GM19099 (cell line): ENCODE results near the gene PLEKHG7.

ENCODE experiments used
- POLR2A ChIP-seq: IDR thresholded peaks from 3 replicates; pipeline ENCODE4 v1.6.1; 2011; ENCODE audit warnings: low read depth; ENCODE audit not compliant: insufficient read length; ENCODE audit errors: extremely low read depth

Gene PLEKHG7, protein sequence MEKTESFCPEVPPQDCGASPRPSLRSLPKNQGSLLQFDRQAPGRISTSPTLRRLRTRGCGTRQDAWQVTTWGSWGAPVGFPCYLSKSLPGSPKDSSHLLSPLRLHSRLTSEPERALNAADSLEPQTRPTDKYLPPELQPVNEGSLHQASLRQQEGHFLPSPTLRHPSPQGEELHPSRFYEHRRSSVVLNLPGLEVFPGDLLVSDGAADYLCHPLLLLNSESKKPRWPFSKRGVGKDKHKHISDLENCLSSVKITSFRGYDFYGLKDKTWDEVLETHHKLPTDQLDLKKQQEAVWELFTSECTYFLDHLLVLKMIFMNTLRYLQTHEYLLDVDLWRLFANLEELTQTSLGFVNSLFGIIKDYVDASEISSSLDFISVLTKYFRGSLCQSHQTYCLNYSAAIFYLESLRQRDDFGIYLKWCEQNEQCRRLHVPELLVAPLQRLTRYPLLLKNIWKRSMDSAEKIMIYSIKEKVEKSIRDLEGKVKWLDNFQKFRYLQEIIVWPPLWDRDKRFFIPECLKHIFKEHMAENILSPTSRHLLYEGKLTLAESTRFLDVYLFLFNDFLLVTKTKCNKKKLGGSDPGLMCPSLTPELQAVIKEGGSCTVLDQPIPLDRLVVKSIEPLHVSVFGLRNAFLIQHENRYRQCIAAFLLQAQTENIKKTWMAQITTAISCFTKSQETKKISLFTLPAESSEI

GRCh38 chr12:92702754-92703679 is at the start of gene PLEKHG7:
Gene PLEKHG7, plus strand, starts transcription at chr12:92702989. Its CDS starts 3,643 bp downstream, at chr12:92706632.
- TF ChIP-seq POLR2A, result peak; percentile 53

DNA sequence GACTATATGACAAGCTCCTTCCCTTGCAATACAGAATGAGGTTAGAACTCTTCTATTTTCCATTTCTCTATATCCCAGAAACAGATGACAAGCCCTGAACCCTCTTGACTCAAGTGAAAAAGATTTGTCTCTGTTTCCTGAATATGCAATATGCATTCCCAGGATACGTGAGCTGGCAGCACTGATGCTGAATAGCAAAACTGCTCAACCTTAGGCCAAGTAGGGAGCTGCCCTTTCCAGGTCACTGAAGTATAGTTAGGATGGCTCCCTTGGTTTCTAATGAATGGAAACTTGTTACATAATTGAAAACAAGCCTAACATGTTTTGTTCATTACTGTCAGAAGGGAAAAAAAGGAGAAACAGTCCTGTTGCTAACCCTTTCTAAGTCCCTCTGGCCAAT is 47.9 kb upstream of the PLEKHG7 start:
- no peak for TF ChIP-seq POLR2A

DNA sequence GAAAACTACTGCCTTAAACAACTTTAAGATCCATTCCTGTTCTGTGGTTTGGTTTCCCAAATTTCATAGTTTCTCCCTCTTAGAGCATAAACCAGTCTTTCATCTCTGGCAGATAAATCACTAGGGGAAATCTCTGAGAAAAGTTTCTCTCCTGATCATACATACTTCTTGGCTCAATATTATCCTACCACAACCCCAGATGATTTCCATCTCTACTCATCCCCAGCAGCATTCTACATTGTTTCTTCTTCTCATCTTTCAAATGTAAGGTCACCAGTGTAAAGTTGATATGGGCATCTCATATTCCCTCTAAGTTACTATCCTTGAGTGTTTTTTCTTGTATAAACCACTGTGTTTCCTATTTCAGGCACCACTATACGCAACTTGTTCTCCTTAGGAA is 45.9 kb upstream of the PLEKHG7 start:
- no peak for TF ChIP-seq POLR2A

DNA sequence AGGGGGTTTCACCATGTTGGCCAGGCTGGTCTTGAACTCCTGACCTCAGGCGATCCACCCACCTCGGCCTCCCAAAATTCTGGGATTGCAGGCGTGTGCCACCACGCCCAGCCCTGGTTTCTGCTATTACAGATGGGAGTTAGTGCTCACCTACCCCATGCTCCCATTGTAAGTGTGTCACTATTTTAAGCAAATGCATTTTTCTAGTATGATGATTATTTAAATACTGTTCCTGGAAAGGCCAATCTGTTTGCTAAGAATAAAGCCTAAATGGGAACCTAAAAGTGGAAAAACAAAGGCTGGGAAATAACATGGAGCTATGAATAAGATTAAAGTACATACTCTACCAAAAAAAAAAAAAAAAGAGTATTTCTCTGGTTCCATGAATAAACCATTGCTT is 45.0 kb upstream of the PLEKHG7 start:
- TF ChIP-seq POLR2A, result no peak

- no peak for TF ChIP-seq POLR2A
Observed at GRCh38 chr12:92658611-92659010, 44.2 kb upstream of the PLEKHG7 start.

DNA sequence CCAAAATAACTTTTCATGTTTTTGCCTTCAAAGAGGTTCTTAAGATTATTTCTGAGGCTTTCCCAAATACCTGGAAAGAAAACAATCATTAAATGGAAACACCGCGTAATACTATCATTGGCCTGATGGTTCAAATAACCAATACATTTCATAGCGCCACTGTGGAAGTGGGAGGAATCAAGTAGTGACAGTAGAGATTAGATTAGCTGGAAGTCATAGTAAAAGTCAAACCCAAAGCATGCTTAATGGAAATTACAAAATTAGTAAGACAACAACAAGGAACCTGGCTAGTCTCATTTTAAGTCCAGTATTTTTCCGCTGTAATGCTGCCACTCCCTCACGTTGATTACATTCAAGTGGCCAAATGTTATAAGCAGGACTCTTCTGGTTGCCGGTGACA is 41.5 kb upstream of the PLEKHG7 start:
- TF ChIP-seq POLR2A, result no peak

- no peak for TF ChIP-seq POLR2A
Observed at GRCh38 chr12:92665496-92665895, 37.3 kb upstream of the PLEKHG7 start.

- no peak for TF ChIP-seq POLR2A
Observed at GRCh38 chr12:92668739-92669138, 34.0 kb upstream of the PLEKHG7 start.

GRCh38 chr12:92673756-92674155 is 29.0 kb upstream of the PLEKHG7 start:
- no peak for TF ChIP-seq POLR2A

GRCh38 chr12:92674500-92674899 is 28.3 kb upstream of the PLEKHG7 start:
- no peak for TF ChIP-seq POLR2A

GRCh38 chr12:92675092-92675865 is 27.5 kb upstream of the PLEKHG7 start:
- TF ChIP-seq POLR2A, result no peak

DNA sequence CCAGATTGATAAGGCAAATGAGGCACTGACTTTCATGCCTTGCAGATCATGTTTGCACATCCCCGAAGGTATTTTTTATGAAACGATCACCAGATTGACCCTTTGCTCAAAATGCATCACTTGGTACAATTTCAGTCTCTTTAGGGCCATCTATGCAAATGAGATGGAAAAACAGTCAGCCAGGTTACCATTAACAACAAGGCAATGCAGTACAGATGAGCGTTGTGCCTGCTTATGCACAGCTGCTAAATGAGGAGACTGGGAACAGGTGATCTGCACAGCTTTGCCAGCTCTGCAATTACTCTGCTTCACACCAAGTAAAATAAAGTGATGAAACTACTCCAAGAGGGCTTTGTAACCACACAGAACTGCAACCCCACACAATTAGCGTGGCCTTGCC is 26.1 kb upstream of the PLEKHG7 start:
- TF ChIP-seq POLR2A, result no peak

DNA sequence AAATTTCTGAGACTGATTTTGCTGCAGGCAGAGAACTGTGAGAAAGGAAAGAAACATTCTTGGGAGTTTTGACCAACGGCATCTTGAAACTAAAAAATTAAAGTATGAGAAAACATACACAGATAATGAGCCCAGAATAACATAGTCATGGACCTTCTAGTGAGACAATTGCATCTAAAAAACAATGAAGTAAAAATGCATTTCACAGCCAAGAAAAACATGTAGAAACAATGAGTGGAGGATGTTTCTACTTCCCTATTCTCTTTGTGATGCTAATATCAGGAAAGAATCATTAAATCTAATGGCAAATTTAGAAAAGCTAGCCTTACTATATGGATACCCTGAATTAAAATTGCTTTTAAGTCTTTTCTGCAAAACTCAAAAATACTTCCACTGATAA is 12.2 kb upstream of the PLEKHG7 start:
- no peak for TF ChIP-seq POLR2A

- no peak for TF ChIP-seq POLR2A
Observed at GRCh38 chr12:92695056-92695455, 7.7 kb upstream of the PLEKHG7 start.
